Esophagus muscularis mucosa (tissue), 4 donors: ENCODE data around the gene PRLR. TPM values are rescaled to one million over a fixed set of nuclear protein-coding genes. Genes with fewer than 3 reads are reported as not detected.

Source experiments
- DNase-seq: peaks from one replicate; pipeline ENCODE4 v3.0.0-alpha.2; 2017; ENCODE audit errors: extremely low spot score
- H3K27ac ChIP-seq, 4 donors: fragments of 200-600 bp; sonication (generic); replicated peaks in 1 of 4; 1 replicate in 3 of 4; 2 replicates in 1 of 4; pipeline ENCODE4 v1.5.1; 2016 to 2019; ENCODE audit warnings: mild to moderate bottlenecking in 1 of 4
- H3K27me3 ChIP-seq, 4 donors: fragments of 200-600 bp; sonication (generic); one replicate each; pipeline versions ENCODE4 v1.5.1 to v1.6.0; 2016 to 2019
- H3K36me3 ChIP-seq, 4 donors: fragments of 200-600 bp; sonication (generic); one replicate each; pipeline ENCODE4 v1.5.1; 2016 to 2019
- H3K4me1 ChIP-seq, 4 donors: fragments of 200-600 bp; sonication (generic); one replicate each; pipeline ENCODE4 v1.5.1; 2016 to 2019
- H3K4me3 ChIP-seq, 4 donors: fragments of 200-600 bp; sonication (generic); 1 replicate in 2 of 4; 2 replicates in 2 of 4; pipeline ENCODE4 v1.5.1; 2016 to 2019; ENCODE audit warnings: mild to moderate bottlenecking in 4 of 4, moderate library complexity in 1 of 4
- H3K9me3 ChIP-seq, 4 donors: fragments of 200-600 bp; sonication (generic); 1 replicate in 3 of 4; 2 replicates in 1 of 4; pipeline ENCODE4 v1.5.1; 2016 to 2019
- CTCF ChIP-seq, 3 experiments: fragments of 200-600 bp in 2 of 3; fragments of 450-650 bp in 1 of 3; sonication (generic) in 2 of 3; IDR thresholded peaks; one replicate each; pipeline ENCODE4 v1.5.1; 2017 to 2019; ENCODE audit warnings: antibody characterized with exemption in 3 of 3, mild to moderate bottlenecking in 2 of 3, moderate library complexity in 1 of 3
- EP300 ChIP-seq: sonication (generic); formaldehyde crosslinking; IDR thresholded peaks from one replicate; pipeline ENCODE4 v1.6.1; 2017; ENCODE audit warnings: antibody characterized with exemption
- POLR2A ChIP-seq: fragments of 450-650 bp; IDR thresholded peaks from one replicate; pipeline ENCODE4 v1.6.1; 2017; ENCODE audit warnings: antibody characterized with exemption, moderate library complexity, mild to moderate bottlenecking, low read depth
- POLR2AphosphoS5 ChIP-seq, 2 donors: sonication (generic); formaldehyde crosslinking; IDR thresholded peaks; one replicate each; pipeline ENCODE4 v1.6.1; 2017; ENCODE audit warnings: antibody characterized with exemption in 2 of 2
- WGBS: methylation state at CpG from one replicate; pipeline ENCODE4 v1.1.5; 2018; 5-methylcytosine and 5-hydroxymethylcytosine counted together
- intact Hi-C: fragments of 100-400 bp; cut with DNase I; formaldehyde crosslinking; loops from one replicate; pipeline ENCODE4 v1.15.1; 2023
- total RNA-seq, 4 donors: library from RNA; depleted of rRNA; stranded (reverse); fragments of >200 nt; gene quantifications; one replicate each; pipeline versions ENCODE4 v1.1.0 to v1.2.1, GENCODE V29; 2016

Gene PRLR
- total RNA-seq, 4 donors from 2014 or later = 0.66 to 1.7 (median 0.79) TPM

GRCh38 chr5:35151146-35151920, 79.0 kb downstream of the PRLR start:
- no peaks in the 10 kb centered on the region for H3K9me3 ChIP-seq
- no peak overlapping the region for H3K27ac ChIP-seq
- 67% methylated on average over 1 of the region's 1 CpG for WGBS
- TF ChIP-seq EP300 (no peak), POLR2AphosphoS5 (IDR thresholded peaks at IDR 0.05) (no peak), CTCF (IDR thresholded peaks at IDR 0.05) (no peak), POLR2A (no peak)
- H3K36me3 ChIP-seq = no peaks in the 10 kb centered on the region
- no peaks in the 10 kb centered on the region for H3K27me3 ChIP-seq
- H3K4me3 ChIP-seq = no peak overlapping the region
- intact Hi-C loops = no loop called here
- no peaks in the 10 kb centered on the region for H3K4me1 ChIP-seq
- DNase-seq = no peak

- Histone ChIP-seq H3K27ac (no peak overlapping the region), H3K36me3 (no peaks in the 10 kb centered on the region), H3K27me3 (no peaks in the 10 kb centered on the region), H3K4me1 (no peaks in the 10 kb centered on the region), H3K4me3 (no peak overlapping the region), H3K9me3 (no peaks in the 10 kb centered on the region)
- intact Hi-C loops = no loop called here
- 69% methylated on average over 1 of the region's 1 CpG for WGBS
- TF ChIP-seq POLR2A (no peak), CTCF (IDR thresholded peaks at IDR 0.05) (no peak), POLR2AphosphoS5 (IDR thresholded peaks at IDR 0.05) (no peak), EP300 (no peak)
- no peak for DNase-seq
These were observed 81.2 kb downstream of the PRLR start for GRCh38 chr5:35149041-35149440.

- 83% methylated on average over 3 of the region's 3 CpGs for WGBS
- no peak for DNase-seq
- no peak overlapping the region for H3K27ac ChIP-seq
- no peaks in the 10 kb centered on the region for H3K27me3 ChIP-seq
- H3K4me1 ChIP-seq = no peaks in the 10 kb centered on the region
- TF ChIP-seq POLR2A (no peak), POLR2AphosphoS5 (IDR thresholded peaks at IDR 0.05) (no peak), CTCF (IDR thresholded peaks at IDR 0.05) (no peak), EP300 (no peak)
- intact Hi-C loops = no loop called here
- H3K4me3 ChIP-seq = no peak overlapping the region
- no peaks in the 10 kb centered on the region for H3K9me3 ChIP-seq
- no peaks in the 10 kb centered on the region for H3K36me3 ChIP-seq
These were observed 83.9 kb downstream of the PRLR start for GRCh38 chr5:35146406-35146805.

- Histone ChIP-seq H3K27ac (no peak overlapping the region), H3K27me3 (no peaks in the 10 kb centered on the region), H3K4me1 (no peaks in the 10 kb centered on the region), H3K36me3 (no peaks in the 10 kb centered on the region), H3K9me3 (no peaks in the 10 kb centered on the region), H3K4me3 (no peak overlapping the region)
- no peak for DNase-seq
- TF ChIP-seq EP300 = no peak
- no peak for TF ChIP-seq CTCF (IDR thresholded peaks at IDR 0.05)
- TF ChIP-seq POLR2A = no peak
- no peak for TF ChIP-seq POLR2AphosphoS5 (IDR thresholded peaks at IDR 0.05)
- intact Hi-C loops = no loop called here
- 86% methylated on average over 2 of the region's 2 CpGs for WGBS
These were observed 84.5 kb downstream of the PRLR start for GRCh38 chr5:35145691-35146317.
